Measurements from ENCODE around the gene DRGX. TPM values are rescaled to one million over a fixed set of nuclear protein-coding genes. Genes with fewer than 3 reads are reported as not detected.

DRGX gene
- total and polyA plus RNA-seq, 2 of the 13 experiments (the other 11 are each of a cell fraction or from before 2014, with no cell fraction given), result not detected

DNA sequence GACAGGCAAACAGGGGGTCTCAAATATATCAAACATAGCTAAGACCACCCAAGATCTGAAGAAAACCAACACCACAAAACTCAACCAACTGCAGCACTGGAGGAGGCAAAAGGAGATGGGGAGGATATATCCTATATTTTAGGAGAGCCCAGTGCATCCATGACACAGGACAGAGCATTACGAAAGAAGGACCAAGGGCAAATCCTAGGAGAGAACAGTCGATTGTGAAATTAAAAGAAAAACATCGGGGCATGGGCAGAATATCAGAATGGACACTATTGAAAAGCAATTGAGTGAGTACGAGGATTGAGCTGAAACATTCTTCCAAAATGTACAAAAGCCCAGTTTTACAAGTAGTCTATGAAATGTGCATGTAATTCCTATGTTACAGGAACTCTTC, 48.5 kb upstream of the DRGX start (continued):
- no peak for TF ChIP-seq ZSCAN25 (CRISPR knock-in tag; IDR thresholded peaks at IDR 0.05)
- TF ChIP-seq ZIK1 (CRISPR knock-in tag; IDR thresholded peaks at IDR 0.05; ENCODE audit: borderline replicate concordance, low read depth), result no peak
- TF ChIP-seq ATRX (CRISPR knock-in tag; IDR thresholded peaks at IDR 0.05; ENCODE audit: borderline replicate concordance), result no peak
- TF ChIP-seq PHF5A (CRISPR knock-in tag; IDR thresholded peaks at IDR 0.05; ENCODE audit: low read depth, unreplicated experiment), result no peak
- TF ChIP-seq ZNF543 (CRISPR knock-in tag; IDR thresholded peaks at IDR 0.05), result no peak

DNA sequence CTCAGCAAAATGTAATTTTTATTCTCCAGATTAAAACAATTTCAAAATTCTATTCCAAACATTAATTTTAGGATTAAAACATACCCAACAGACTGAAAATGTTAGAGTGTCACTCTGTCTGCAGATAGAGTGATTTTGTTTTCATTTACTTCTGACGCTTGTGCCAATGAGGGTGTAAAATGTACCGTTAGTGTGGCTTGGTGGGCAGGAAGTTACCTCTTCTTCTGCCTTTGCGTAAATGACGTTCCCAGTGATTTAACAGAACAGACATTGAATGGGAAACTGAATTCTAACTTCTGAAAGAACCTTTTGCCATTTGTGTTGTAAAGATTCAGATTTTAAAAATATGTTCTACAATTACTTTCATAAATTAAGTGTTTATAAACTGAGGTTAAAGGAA, 47.0 kb upstream of the DRGX start:
- CTCF ChIA-PET (ENCODE audit: low intra/inter-chr PET ratio, low total read pairs), result no interaction called here
- ATAC-seq, result no peak
- FAIRE-seq, result no peak

More for the DNA sequence above, 47.0 kb upstream of the DRGX start:
- Histone ChIP-seq H3K79me2 (ENCODE audit: insufficient read depth, low read length) (no peaks in the 10 kb centered on the region), H3K9ac (ENCODE audit: insufficient read depth, low read depth, low read length) (no peak overlapping the region), H3K4me3 (replicated peaks in 1 of 3; ENCODE audit: insufficient read depth in 1 of 3, low read depth in 2 of 3, low read length in 3 of 3) (no peak overlapping the region), H3K36me3 (replicated peaks in 1 of 2; ENCODE audit: control insufficient read depth in 1 of 2, insufficient read depth in 2 of 2, low read length in 2 of 2) (no peaks in the 10 kb centered on the region), H3K9me3 (ENCODE audit: low read length) (no peaks in the 10 kb centered on the region), H4K20me1 (ENCODE audit: insufficient read depth, low read length) (no peaks in the 10 kb centered on the region), H3K27ac (ENCODE audit: extremely low read length, insufficient read depth, low read length) (no peak overlapping the region), H2AFZ (ENCODE audit: low read length) (no peak overlapping the region), H3K4me2 (ENCODE audit: low read depth, low read length) (no peak overlapping the region), H3K4me1 (ENCODE audit: insufficient read depth, low read length) (peaks cover 15% of the 10 kb centered on the region; the same call in 1 of the 2 replicates), H3K27me3 (ENCODE audit: control insufficient read depth in 1 of 2, insufficient read depth in 2 of 2, low read length in 2 of 2) (no peaks in the 10 kb centered on the region)
- POLR2A ChIA-PET, result no interaction called here
- TF ChIP-seq ZNF552 (CRISPR knock-in tag; IDR thresholded peaks at IDR 0.05; ENCODE audit: borderline replicate concordance), result no peak
- TF ChIP-seq NFE2L2 (IDR thresholded peaks at IDR 0.05; ENCODE audit: low read length), result no peak
- TF ChIP-seq TCF7L2 (IDR thresholded peaks at IDR 0.05; ENCODE audit: low read depth, low read length), result no peak
- no peak for TF ChIP-seq ZFP1 (CRISPR knock-in tag; IDR thresholded peaks at IDR 0.05)
- TF ChIP-seq ZNF672 (CRISPR knock-in tag; IDR thresholded peaks at IDR 0.05), result no peak
- no peak for TF ChIP-seq ZSCAN25 (CRISPR knock-in tag; IDR thresholded peaks at IDR 0.05)
- TF ChIP-seq ZNF337 (CRISPR knock-in tag; IDR thresholded peaks at IDR 0.05; ENCODE audit: borderline replicate concordance, low read depth), result no peak
- no peak for TF ChIP-seq HDAC6 (IDR thresholded peaks at IDR 0.05; ENCODE audit: low read depth, low read length)
- intact Hi-C loops (cut with micrococcal nuclease; ENCODE audit: unreplicated experiment) (no loop called here), in situ Hi-C loops (cut with HindIII; ENCODE audit: extremely low pct_ligation_motif_present, low pct_unique_long_range_greater_than_20kb) (no loop called here)
- WGBS (ENCODE audit: low lambda C conversion rate), result 88% methylated on average over 4 of the region's 4 CpGs
- BruUV-seq (replicated peaks), result no TSS peak
- DNase-seq (ENCODE audit: low spot score), result no peak

Data from HepG2 (cell line).